HG02759 (cell line): ENCODE data around the gene DNLZ.
"Not testable (repeated sequence)": the region's sequence is repeated elsewhere in the genome, so short reads cannot be mapped to it uniquely, and the experiment has no call there.

Experiments used
- ATAC-seq: cut with Tn5 transposase; IDR thresholded peaks from one replicate; pipeline ENCODE4 v1.9.1; 2021; ENCODE audit warnings: mild to moderate bottlenecking, moderate library complexity; ENCODE audit not compliant: unreplicated experiment

The DNLZ gene

DNA sequence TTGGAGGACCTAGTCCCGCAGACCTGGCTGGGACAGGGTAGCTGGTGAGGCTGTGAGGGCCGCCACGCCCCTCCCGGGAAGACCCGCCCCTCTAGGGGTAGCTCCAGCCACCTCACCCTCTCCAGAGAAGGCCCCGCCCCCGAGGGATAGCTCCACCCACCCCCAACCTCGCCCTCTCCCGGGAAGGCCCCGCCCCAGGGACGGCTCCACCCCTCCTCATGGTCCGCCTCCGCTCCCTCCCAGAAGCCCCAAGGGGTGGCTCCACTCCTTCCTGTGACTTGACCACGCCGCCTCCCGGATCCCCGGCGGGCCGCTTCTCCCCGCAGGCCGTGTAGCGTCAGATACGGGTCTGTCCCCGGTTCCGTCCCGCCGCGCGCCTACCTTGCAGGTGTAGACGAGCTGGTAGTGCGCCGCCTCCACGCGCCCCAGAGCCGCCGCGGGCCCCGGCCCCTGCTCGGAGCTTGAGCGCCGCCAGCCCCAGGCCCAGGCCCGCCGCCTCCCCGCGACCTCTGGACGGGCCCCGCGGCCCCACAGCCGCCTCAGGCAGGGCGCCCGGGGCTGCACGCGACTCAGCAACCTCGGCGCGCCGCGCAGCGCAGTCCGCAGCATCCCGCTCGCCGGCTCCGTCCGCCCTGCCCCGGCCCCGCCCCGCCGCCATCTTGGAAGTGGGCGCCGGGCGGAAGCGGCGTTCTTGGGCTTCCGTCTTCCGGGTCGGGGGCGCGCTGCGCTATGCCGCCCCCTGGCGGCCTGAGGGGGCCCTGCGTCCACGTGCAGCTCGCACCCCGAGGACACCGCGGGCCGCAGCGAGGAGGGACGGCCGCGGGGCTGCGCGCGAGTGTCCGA is at the start of gene DNLZ:
Gene DNLZ, minus strand, starts transcription at position 639 of the 843 bp plus-strand sequence. Its CDS starts 30 bp downstream, at position 609.
- ATAC-seq: peak; percentile 77

DNA sequence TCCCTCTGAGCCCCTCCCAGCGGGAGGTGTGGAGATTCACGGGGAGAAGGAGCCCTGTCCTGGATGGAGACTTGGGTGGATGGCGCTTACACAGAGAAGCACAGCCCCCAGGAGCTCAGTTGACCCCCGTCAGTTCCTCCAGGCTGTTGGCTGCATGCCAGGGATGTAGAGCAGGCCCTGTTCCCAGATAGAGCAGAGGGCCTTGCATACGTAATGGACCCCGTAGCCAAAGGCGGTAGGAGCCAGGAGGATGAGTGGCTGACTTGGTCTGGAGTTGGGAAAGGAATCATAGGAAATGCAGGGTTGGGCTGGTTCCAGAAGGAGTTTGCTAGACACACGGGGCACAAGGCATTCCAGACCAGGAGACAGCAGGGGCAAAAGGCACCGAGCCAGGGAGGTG is 49.4 kb upstream of the DNLZ start:
- ATAC-seq: no peak

DNA sequence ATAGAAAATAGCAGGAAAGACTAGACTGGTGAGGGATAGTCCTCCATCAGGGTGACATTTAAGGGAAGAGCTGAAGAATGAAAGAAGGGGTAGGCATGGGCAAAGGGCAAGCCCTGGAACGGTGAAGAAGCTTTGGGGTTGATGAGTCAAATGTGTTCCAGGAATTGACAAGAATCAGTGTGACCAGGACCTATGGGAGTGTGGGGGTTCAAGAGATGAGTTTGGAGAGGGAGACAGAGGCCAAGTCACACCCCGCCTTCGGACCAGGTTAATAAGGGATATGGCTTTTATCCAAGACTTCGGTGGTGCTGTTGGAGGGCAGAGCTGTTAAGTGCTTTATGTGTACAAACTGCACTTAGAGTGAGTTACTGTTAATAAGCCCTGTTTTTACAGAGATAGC is 47.8 kb upstream of the DNLZ start:
- ATAC-seq: no peak

DNA sequence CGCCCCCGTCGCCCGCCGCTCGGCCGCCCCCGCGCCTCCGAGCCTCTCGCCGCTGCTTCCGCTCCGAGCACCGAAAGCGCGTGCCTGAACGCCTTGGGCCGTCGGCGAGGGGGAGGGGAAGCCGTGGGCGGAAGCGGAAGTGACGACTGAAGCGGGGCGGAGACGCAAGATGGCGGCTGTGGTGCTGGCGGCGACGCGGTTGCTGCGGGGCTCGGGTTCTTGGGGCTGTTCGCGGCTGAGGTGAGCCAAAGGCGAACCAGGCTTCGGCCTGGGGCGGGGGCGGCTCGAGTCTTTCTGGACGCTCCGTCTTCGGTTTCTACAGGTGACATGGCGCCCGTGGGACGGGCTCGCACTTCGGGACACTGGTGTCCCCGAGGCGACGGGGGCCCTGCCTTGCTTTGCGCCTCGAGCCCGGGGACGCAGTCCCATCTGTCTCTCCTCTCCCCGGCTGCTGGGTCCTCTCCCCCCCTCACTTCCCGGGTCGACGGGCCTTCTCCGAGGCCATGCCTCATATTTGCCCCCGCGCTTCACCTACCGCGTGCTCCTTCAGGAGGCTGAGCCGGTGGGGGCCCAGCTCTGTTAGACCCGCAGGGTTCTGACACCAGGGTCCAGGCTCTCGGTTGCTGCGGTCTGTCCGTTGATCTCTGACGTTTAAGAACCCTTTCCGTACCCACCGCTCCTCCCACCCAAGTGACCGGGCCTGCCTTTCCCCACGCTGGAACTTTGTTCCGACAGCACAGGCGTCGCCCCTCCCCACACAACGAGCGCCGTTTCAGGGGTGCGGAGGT is 47.1 kb upstream of the DNLZ start, which contains the start of the genes ENTR1 and PMPCA:
Gene ENTR1, minus strand, starts transcription at position 115 of the 788 bp plus-strand sequence. CDS start 217 bp downstream, outside the sequence.
Gene PMPCA, plus strand, starts transcription at position 159 of the 788 bp plus-strand sequence. Its CDS starts 11 bp downstream, at position 170.
- ATAC-seq: peak; percentile 87

DNA sequence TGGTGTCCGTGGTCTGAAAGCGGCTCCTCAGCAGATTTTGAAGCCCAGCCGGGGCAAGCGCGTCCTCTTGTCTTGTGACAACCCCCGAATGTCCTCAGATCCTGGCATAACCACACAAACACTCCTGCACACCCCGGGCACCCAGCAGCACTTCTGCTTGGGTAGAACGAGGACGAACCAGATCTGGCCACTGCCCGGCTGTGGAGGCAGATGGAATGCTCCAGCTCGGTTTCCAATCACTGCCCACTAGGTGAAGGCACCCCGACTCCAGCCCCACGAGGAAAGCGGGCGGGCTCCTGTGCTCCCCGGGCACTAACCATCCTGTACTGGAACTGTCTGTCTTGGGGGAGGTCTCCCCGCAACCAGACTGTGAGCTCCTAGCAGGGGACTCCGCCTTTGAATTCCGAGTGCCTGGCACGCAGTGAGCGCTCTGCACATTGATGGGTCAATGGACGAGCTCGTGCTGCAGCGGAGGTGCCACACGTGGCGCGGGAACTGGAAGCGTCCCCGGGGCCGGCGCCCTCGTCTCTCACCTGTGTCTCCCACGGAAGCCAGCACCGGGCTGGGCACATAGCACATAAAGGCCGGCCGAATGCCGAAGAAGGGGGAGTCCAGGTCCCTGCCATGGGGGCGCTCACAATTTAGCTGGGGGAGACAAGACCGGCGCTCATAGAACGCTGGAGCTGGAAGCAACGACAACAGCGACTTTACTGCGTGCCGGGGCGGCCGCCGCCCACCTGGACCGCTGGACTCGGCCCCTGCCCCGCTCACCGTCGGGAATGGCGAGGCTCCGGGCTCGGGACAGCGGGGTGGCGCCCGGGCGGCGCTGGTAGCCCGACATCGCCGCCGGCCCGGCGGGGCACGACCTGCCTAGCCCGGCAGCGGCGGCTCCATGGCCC is 46.3 kb upstream of the DNLZ start:
- ATAC-seq: peak; percentile 36

DNA sequence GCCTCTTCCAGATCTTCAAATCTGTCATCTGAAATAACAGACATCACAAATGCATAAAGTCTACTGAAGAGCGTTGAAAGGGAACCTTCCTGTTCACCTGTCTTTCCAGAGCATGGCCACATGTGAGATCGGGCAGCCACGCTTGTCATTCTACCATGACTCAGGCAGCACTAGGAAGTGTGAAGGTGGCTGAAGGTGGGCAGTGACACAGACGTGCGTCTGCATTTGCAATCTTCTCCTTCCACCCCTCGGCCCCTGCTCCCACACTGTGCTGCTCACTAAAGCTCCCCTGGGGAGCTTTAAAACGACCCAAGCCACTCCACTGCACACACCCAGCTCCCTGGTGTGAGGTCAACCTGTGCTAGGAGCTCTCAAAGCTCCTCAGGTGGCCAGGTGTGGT is 44.4 kb upstream of the DNLZ start:
- no peak for ATAC-seq

DNA sequence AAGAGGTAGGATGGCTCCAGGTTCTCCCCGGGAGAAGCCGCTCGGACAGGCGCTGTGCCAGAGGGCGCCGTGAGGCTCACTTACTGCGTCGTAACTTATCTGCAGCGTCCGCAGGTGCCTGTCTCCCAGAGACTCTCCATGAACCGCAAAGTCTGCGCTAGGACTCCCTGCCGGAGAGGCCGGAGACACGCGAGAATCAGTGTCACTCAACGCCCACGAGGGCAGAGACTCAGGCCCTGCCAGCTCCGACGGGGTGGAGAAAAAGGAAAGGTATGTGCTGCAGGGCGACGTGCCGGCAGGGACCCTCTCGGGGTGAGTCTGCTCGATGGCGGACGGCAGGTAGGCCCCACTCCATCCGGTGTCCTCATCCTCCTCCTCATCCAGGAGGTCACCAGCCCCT is 43.5 kb upstream of the DNLZ start:
- ATAC-seq: not testable (repeated sequence)

DNA sequence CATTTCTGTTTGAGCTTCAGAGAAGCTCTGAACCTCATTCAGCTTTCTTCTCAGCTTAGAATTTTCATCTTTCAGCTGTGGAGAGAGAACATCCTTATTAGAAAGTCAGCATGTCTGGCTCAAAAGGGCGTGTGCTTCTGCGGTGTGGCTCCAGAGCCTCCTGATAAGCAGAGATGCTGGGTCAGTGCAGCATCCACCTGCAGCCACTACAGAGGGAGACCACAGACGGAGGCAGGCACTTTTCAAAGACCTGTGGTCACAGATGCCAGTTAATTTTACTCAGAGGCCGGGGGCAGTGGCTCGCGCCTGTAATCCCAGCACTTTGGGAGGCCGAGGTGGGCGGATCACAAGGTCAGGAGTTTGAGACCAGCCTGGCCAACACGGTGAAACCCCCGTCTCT is 42.4 kb upstream of the DNLZ start:
- ATAC-seq: not testable (repeated sequence)

DNA sequence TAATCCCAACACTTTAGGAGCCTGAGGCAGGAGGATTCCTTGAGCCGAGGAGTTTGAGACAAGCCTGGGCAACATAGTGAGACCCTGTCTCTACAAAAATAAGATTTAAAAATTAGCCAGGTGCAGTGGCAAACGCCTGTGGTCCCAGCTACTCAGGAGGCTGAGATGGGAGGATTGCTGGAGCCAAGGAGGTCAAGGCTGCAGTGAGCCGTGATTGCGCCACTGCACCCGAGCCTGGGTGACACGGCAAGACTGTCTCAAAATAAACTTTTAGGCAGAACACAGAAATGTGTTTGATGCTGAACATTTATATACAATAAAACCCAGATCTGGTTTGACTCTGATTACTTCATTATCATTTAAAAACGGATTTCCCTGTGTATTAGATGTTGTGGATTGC is 41.9 kb upstream of the DNLZ start:
- no peak for ATAC-seq

DNA sequence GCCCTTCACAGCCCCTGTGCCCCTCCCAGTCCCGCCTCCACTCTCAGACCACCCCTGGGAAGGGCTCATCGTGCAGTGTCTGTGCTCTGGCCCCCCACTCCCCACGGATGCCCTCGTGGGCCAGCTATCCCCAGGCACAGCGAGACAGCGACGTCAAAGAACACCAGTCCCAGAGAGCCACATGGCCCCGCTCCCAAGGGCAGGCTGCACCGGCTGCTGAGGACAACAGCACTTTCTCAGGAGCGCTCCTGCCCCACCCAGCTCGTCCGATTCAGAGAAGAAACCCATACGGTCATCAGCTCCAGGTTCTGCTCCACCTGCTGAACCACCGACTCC is 41.2 kb upstream of the DNLZ start:
- no peak for ATAC-seq

DNA sequence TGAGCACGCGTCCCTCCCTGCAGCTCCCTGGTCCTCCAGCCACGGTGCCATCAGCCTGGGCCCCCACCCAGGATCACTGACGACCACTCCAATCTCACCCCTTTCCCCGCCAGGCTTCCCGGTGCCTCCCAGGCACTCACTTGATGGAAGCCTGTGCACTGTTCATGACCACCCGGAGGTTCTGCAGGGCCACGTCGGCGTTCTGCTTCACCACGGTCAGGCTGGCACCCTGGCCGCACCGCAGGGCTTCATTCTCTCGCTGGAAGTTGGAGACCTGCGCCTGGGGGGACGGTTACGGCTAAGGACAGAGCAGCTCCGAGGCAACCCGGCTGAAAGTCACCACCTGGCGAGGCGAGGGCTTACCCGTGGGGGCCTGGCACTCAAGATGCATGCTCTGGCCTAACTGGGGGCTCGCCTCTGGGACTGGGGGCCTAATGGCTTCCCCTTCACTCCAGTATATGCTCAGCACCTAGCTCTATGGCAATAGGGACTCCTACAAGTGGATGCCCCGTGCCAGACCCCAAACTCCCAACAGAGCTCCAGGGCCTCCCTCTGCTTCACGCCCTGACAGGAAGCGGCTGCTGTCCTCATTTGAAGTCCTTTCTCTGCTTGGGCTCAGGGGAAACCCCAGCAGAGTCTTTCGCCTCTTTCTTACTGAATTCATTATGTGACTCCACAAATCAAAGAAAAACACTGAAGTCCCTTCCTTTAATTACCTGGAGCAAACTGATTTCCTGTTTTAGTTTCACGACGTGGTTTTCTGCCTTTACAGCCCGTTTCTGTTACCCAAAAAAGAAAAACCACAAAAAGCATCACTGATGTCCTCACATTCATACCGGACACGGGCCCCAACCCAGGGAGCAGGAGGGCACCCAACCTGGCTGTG is 40.6 kb upstream of the DNLZ start:
- ATAC-seq: no peak

DNA sequence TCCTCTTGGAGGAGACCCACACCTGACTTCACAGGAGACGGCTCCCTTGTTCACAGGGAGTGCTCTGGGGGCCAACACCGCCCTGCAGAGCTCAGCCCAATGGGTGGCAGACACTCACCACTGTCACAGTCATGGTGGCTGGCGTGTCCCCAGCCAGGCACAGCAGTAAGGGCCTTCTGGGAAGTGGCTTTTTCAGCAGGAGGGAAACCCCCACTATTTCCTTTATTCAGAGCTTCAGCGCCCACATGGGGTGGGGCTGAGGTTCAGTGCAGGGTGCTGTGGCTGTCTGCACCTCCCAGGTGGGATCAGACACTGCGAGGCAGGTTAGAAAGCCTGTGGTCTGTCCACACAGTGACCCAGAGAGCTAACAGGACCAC is 40.0 kb upstream of the DNLZ start:
- ATAC-seq: no peak

DNA sequence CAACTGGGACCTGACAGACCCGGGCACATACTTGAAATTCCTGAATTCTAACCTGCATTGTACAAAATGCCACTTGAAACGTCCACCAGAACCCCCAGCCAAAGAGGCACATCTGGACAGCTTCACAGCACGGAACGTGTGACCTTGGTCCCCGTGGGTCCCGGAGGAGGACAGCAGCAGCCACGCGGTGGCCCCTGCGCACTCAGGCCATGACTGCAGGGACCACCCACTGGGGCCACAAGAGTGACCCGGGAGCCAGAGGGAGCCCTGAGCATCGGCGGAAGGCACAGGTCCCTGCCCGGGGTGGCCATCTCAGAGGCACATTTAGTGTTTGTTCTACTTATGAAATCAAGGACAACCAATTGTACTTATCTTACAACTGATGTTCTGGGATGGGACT is 38.5 kb upstream of the DNLZ start:
- no peak for ATAC-seq

DNA sequence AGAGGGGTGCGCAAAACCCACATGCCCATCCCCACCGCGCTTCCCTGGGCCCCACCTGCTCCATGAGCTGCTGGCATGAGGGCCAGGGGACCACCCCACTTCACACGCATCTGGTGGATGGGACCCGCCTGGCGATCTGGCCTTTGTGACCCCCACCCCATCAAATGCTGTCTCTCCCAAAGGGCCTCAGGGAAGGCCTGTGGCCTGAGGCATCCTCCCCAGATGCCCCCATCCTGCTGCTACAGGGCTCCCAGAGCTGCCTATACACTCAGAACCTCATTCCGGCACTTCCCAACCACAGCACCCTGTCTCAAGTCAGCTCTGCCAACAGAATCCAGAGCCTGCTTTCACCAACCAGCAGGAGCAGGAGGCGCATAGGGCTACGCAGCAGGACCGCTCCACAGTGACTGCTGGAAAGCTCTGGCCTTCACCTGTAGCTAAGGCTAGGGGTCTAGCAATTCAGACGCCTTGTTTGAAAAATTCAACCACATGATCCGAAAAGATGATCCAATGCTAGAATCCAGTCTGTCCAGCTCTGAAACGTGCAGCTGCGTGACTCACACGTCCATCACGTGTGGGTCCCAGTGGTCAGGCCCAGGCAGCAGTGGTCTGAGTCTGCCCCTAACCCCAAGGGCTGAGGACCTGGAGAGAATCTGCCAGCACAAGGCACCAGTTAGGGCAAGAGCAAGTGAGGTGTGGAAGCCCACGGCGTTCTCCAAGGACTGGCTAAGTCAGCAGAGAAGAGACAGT is 37.8 kb upstream of the DNLZ start:
- ATAC-seq: no peak

DNA sequence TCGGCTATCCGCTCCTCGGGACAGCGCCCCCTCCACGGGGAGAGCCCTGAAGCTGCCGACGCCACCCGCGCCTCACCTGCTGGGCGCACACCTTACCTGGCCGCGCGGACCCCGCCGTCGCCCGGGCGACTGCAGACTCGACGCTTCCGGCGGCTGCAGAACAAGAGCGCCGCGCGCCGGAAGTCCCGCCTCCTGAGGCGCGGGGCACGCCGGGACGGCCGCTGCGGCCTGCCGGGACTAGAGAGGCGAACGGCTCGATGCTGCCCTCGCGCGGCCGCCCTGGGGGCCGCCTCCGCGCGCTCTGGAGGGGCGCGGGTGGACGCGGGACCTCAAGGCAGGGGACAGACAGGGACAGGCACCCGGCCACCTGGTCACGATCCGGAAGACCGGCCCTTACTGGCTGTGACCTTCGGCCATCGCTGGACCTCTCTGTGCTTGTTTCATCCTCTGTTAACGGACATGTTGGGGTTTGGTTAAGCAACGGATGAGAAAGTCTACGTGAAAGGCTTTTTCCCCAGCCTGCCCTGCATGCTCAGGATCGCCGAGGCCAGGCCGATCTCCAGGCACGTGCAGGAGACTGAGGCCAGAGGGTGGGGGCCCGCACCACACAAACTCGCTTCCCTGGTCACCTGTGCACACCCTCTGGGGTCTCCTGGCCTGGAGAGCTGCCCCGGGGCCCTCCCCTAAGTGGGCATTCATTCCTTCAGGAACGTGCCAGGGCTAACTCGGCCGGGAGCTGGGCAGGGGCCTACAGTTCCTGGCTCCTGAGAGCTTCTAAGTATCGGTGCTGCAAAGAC is 36.7 kb upstream of the DNLZ start, which contains the start of gene SNAPC4:
Gene SNAPC4, minus strand, starts transcription at position 133 of the 797 bp plus-strand sequence. CDS start 1,742 bp downstream, outside the sequence.
- ATAC-seq: peak; percentile 76

DNA sequence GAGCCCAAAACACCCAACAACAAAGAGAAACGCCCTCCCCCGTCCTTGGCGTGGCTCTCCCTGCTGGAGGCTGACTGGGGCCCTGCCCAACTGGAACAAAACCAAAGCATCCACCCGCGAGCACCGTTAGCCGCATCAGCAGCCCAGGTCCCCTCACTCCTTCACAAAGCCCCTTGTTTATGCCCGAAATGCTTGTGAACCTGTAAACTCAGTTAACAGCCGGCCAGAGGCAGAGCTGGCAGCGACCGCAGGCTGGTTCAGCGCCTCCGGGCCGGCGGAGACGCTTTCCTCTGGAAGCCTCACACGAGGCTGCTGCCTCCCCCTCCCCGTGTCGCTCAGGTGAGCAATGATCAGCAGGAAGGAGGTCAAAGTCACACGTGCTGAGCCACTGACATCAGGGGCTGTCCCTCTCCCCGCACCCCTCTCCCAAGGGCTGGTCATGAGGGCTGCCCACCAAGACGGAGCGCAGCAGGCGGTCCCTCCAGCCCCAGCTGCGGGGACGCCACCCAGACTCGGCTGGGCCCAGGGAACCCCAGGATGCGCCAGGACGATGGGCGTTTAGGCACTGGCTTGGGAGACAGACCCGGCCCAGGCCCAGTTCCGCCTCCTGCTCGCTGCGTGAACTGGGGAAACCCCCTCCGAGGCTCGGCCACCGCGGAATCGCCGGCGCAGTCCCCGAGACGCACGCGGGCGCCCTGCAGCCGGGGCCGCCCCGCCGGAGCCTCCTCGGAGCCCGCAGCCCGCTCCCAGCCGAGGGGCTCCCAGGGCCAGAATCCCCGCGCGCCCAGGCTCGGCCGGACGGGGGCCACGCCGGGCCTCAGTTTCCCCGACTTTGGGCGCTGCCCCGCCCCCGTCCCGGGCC is 35.9 kb upstream of the DNLZ start:
- ATAC-seq: peak; percentile 36

DNA sequence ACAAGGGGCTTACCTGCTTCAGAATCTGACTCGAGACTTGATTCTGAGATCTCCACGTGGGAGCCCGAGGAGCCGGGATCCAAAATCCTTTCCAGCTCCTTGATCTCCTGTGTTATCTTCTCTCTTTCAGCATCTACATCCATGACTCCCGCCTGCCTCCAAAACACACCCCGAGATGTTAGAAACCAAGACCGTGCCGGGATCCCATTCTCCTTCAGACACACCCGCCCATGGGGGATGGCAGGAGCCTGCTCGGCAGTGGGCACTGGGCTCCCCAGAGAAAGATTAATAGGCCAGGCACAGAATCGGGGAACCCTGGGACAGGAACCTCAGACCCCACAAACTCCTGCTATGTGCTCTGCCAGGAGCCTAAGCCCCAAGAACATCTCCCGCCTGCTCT is 34.7 kb upstream of the DNLZ start:
- no peak for ATAC-seq
